K562 (cell line): ENCODE measurements around the gene MTIF3. TPM values are rescaled to one million over a fixed set of nuclear protein-coding genes. Genes with fewer than 3 reads are reported as not detected.
A peak's percentile ranks its signal among the peaks of the same experiment; 100 is the strongest.

Experiments
- ATAC-seq: fragments of 200-7000 bp; cut with Tn5 transposase; 3 replicates; pipeline ENCODE4 v1.9.1; 2020; ENCODE audit warnings: moderate library complexity
- Bru-seq: library from RNA; stranded (reverse); fragments of 400-500 nt; gene quantifications from one replicate; lab custom pipeline; 2021; lab: Mats Ljungman, UMichigan
- BruChase-seq, 2 experiments: library from RNA; stranded (reverse); fragments of 400-500 nt; gene quantifications; one replicate each; lab custom pipeline; 2021; lab: Mats Ljungman, UMichigan
- BruUV-seq: library from RNA; stranded (reverse); fragments of 400-500 nt; replicated peaks from 2 replicates; lab custom pipeline; 2021; lab: Mats Ljungman, UMichigan
- CTCF ChIA-PET: fragments of 300-600 bp; formaldehyde crosslinking; extraction: SDS; loops from one replicate; lab custom pipeline; 2021; ENCODE audit warnings: low intra/inter-chr PET ratio; lab: Yijun Ruan, JAX
- POLR2A ChIA-PET: fragments of 300-600, 350-650 bp; sonication (Branson Sonifier 250); formaldehyde crosslinking; extraction: SDS; loops from one replicate; lab custom pipeline; 2021; ENCODE audit warnings: antibody characterized with exemption, inconsistent platforms; lab: Yijun Ruan, JAX
- DNase-seq, 4 experiments: peaks; one replicate each; pipeline versions ENCODE4 v3.0.0 to v3.0.0-alpha.2; 2011 to 2018; ENCODE audit warnings: low spot score in 3 of 4, mixed read lengths in 3 of 4; ENCODE audit errors: extremely low read depth in 1 of 4
- FAIRE-seq: peaks from 2 replicates; lab custom pipeline; 2011; peaks lifted over from hg19 to GRCh38; lab: Jason Lieb, UNC
- H2AFZ ChIP-seq: 2 replicates; pipeline ENCODE4 v1.6.0; 2011; ENCODE audit warnings: low read depth, low read length, control low read depth, inconsistent platforms
- H3K27ac ChIP-seq: fragments of 200-600 bp; 3 replicates; pipeline ENCODE4 v1.8.0; 2011; ENCODE audit warnings: low read depth, mild to moderate bottlenecking, control low read depth, inconsistent platforms, low read length, moderate library complexity, mixed read lengths; ENCODE audit errors: extremely low read depth
- H3K27me3 ChIP-seq, 2 experiments: fragments of 300-600 bp in 1 of 2; 2 replicates in 1 of 2; 3 replicates in 1 of 2; pipeline versions ENCODE4 v1.6.0 to v1.8.0; 2011; ENCODE audit warnings: inconsistent platforms in 2 of 2, low read length in 2 of 2, mild to moderate bottlenecking in 1 of 2, mixed read lengths in 1 of 2, moderate library complexity in 1 of 2; ENCODE audit not compliant: control insufficient read depth in 2 of 2, insufficient read depth in 2 of 2
- H3K36me3 ChIP-seq: fragments of 300-600 bp; 3 replicates; pipeline ENCODE4 v1.8.0; 2011; ENCODE audit warnings: mild to moderate bottlenecking, low read length, inconsistent platforms; ENCODE audit not compliant: control insufficient read depth, insufficient read depth
- H3K4me1 ChIP-seq, 2 experiments: fragments of 200-600 bp in 1 of 2; replicated peaks in 1 of 2; 2 replicates in 1 of 2; 3 replicates in 1 of 2; pipeline versions ENCODE4 v1.5.1 to v1.8.0; 2011; ENCODE audit warnings: inconsistent platforms in 2 of 2, low read length in 2 of 2, mild to moderate bottlenecking in 1 of 2, mixed read lengths in 1 of 2, moderate library complexity in 1 of 2; ENCODE audit not compliant: control insufficient read depth in 2 of 2, insufficient read depth in 2 of 2
- H3K4me2 ChIP-seq: 2 replicates; pipeline ENCODE4 v1.6.1; 2011; ENCODE audit warnings: low read length, control low read depth, inconsistent platforms, mixed read lengths; ENCODE audit not compliant: insufficient read depth
- H3K4me3 ChIP-seq: fragments of 200-600 bp; sonication (generic), shearing (Covaris generic); 2 replicates; pipeline ENCODE4 v1.5.1; 2016; ENCODE audit warnings: control low read depth, inconsistent platforms
- H3K79me2 ChIP-seq: fragments of 200-600 bp; 3 replicates; pipeline ENCODE4 v1.8.0; 2011; ENCODE audit warnings: low read length, inconsistent platforms; ENCODE audit not compliant: control insufficient read depth, insufficient read depth
- H3K9ac ChIP-seq, 2 experiments: 2 replicates each; pipeline versions ENCODE4 v1.6.0 to v1.6.1; 2011; ENCODE audit warnings: low read depth in 2 of 2, low read length in 2 of 2, control low read depth in 1 of 2, inconsistent platforms in 1 of 2, mild to moderate bottlenecking in 1 of 2, mixed read lengths in 1 of 2; ENCODE audit not compliant: insufficient read depth in 1 of 2
- H3K9me1 ChIP-seq: one replicate; pipeline ENCODE4 v1.6.0; 2011; ENCODE audit warnings: inconsistent platforms, mild to moderate bottlenecking, low read length, moderate library complexity; ENCODE audit not compliant: control insufficient read depth, insufficient read depth
- H3K9me3 ChIP-seq: replicated peaks from 2 replicates; pipeline ENCODE4 v1.5.1; 2011; ENCODE audit warnings: low read depth, low read length, inconsistent platforms; ENCODE audit not compliant: control insufficient read depth, insufficient read depth
- H4K20me1 ChIP-seq: replicated peaks from 2 replicates; pipeline ENCODE4 v1.6.1; 2011; ENCODE audit warnings: low read length, inconsistent platforms, mixed read lengths; ENCODE audit not compliant: control insufficient read depth, insufficient read depth
- CCNT2 ChIP-seq: IDR thresholded peaks from 2 replicates; pipeline ENCODE4 v1.6.1; 2011; ENCODE audit warnings: borderline replicate concordance, low read depth, mild to moderate bottlenecking, moderate library complexity, mixed read lengths, low read length; ENCODE audit not compliant: insufficient read length; ENCODE audit errors: extremely low read depth
- ELF4 ChIP-seq: fragments of 450-650 bp; formaldehyde crosslinking; IDR thresholded peaks from 2 replicates; pipeline ENCODE4 v1.4.0; 2022; ENCODE audit warnings: missing genetic modification characterization
- GATAD2A ChIP-seq: fragments of 450-650 bp; IDR thresholded peaks from 2 replicates; pipeline ENCODE4 v1.6.1; 2017
- NR2C1 ChIP-seq, 2 experiments: fragments of 450-650 bp; IDR thresholded peaks; 2 replicates each; pipeline ENCODE4 v1.6.1; 2017; ENCODE audit warnings: mild to moderate bottlenecking in 2 of 2, antibody characterized with exemption in 1 of 2, inconsistent platforms in 1 of 2, missing compliant biosample characterization in 1 of 2, missing genetic modification characterization in 1 of 2
- POLR3G ChIP-seq: IDR thresholded peaks from 2 replicates; pipeline ENCODE4 v1.6.1; 2011; ENCODE audit not compliant: insufficient read length, insufficient replicate concordance; ENCODE audit errors: extremely low read depth
- RBM15 ChIP-seq: fragments of 200-400 bp; formaldehyde crosslinking; IDR thresholded peaks from 2 replicates; pipeline ENCODE4 v1.6.1; 2018; ENCODE audit warnings: mild to moderate bottlenecking, low read length, moderate library complexity; ENCODE audit not compliant: insufficient read depth
- RFX1 ChIP-seq: fragments of 450-650 bp; IDR thresholded peaks from 2 replicates; pipeline ENCODE4 v1.6.1; 2016; ENCODE audit warnings: mild to moderate bottlenecking, moderate library complexity
- SLC30A9 ChIP-seq: fragments of 250-450 bp; sonication (Bioruptor Pico); IDR thresholded peaks from 2 replicates; pipeline ENCODE4 v1.8.0; 2022; ENCODE audit warnings: mild to moderate bottlenecking, moderate library complexity
- ZKSCAN8 ChIP-seq: fragments of 200-800 bp; sonication (Bioruptor generic); IDR thresholded peaks from 2 replicates; pipeline ENCODE4 v1.6.1; 2016; ENCODE audit warnings: missing genetic modification characterization, missing compliant biosample characterization
- WGBS: fragments of 100-300 bp; shearing (Covaris generic); methylation state at CpG from one replicate; pipeline ENCODE4 v1.1.6; 2016; ENCODE audit warnings: low coverage, mixed read lengths; ENCODE audit not compliant: insufficient coverage; ENCODE audit errors: missing lambda C conversion rate; 5-methylcytosine and 5-hydroxymethylcytosine counted together
- in situ Hi-C: fragments of 300-500 bp; cut with MboI; formaldehyde crosslinking; loops from 4 replicates; pipeline ENCODE4 v1.15.0; 2018; ENCODE audit warnings: inconsistent platforms, mixed read lengths
- intact Hi-C: fragments of 100-400 bp; cut with micrococcal nuclease; formaldehyde crosslinking; loops from 2 replicates; pipeline ENCODE4 v1.14.2; 2022
- long read RNA-seq, 3 experiments: library from polyadenylated mRNA in 2 of 3; library from RNA in 1 of 3; unstranded in 2 of 3; stranded (forward) in 1 of 3; transcript quantifications; one replicate each; pipeline ENCODE4 v2.0.0, GENCODE V29; 2019 to 2022
- polyA minus RNA-seq, 3 experiments: library from RNA; depleted of rRNA, polyadenylated mRNA; stranded (reverse); fragments of >200 nt; gene quantifications; 2 replicates each; pipeline ENCODE4 v1.2.3, GENCODE V29; 2011
- polyA plus RNA-seq, 8 experiments: library from polyadenylated mRNA; depleted of rRNA in 4 of 8; stranded (reverse) in 5 of 8; unstranded in 3 of 8; fragments of >200 nt; fragmentation: Nextera tagmentation in 2 of 8; fragmentation: Illumina TruSeq in 1 of 8; extraction: Ambion mirVana in 2 of 8; extraction: Trizol in 1 of 8; gene quantifications; 2 replicates each; pipeline versions ENCODE4 v1.2.1 to v1.2.3, GENCODE V29; 2011 to 2014; ENCODE audit warnings: inconsistent platforms in 1 of 8, missing spikeins in 1 of 8
- total RNA-seq, 7 experiments: library from RNA; depleted of rRNA in 6 of 7; stranded (reverse); fragments of >200 nt in 6 of 7; fragmentation: Illumina TruSeq in 2 of 7; extraction: Trizol in 2 of 7; gene quantifications; 2 replicates each; pipeline versions ENCODE4 v1.2.1 to v1.2.3, GENCODE V29; 2011 to 2021; ENCODE audit warnings: low replicate concordance in 1 of 7
- TF ChIP-seq, protein P1 (sequence below): fragments of 450-650 bp; formaldehyde crosslinking; IDR thresholded peaks from 2 replicates; pipeline ENCODE4 v1.4.0; 2020; ENCODE audit warnings: mild to moderate bottlenecking
- TF ChIP-seq, protein P2 (sequence below): IDR thresholded peaks from 2 replicates; pipeline ENCODE4 v1.6.1; 2016; ENCODE audit warnings: missing genetic modification characterization, missing compliant biosample characterization

The MTIF3 gene, protein sequence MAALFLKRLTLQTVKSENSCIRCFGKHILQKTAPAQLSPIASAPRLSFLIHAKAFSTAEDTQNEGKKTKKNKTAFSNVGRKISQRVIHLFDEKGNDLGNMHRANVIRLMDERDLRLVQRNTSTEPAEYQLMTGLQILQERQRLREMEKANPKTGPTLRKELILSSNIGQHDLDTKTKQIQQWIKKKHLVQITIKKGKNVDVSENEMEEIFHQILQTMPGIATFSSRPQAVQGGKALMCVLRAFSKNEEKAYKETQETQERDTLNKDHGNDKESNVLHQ
- total RNA-seq (2011; cell fraction: chromatin; rRNA removed; ENCODE audit: low replicate concordance), result 9.9 and 21.4 TPM in 2 replicates
- 6.2 and 8.7 TPM in 2 replicates for total RNA-seq (2011; cell fraction: nucleolus; rRNA removed)
- total RNA-seq (2011; cell fraction: nucleoplasm; rRNA removed), result 13.3 and 17.4 TPM in 2 replicates
- total RNA-seq (2014; rRNA removed), result 34.6 and 46.1 TPM in 2 replicates
- 43.9 and 53.6 TPM in 2 replicates for total RNA-seq (2014; rRNA removed; fragmentation: Illumina TruSeq; extraction: Trizol)
- 41.2 and 44.4 TPM in 2 replicates for total RNA-seq (2015; rRNA removed; fragmentation: Illumina TruSeq; extraction: Trizol)
- 20.4 and 23.5 TPM in 2 replicates for total RNA-seq (2021)
- 35.9 and 40.8 TPM in 2 replicates for polyA plus RNA-seq (2011; rRNA removed)
- polyA plus RNA-seq (2011; cell fraction: cytosol; rRNA removed), result 20.1 and 34.4 TPM in 2 replicates
- polyA plus RNA-seq (2011; cell fraction: nucleus; rRNA removed), result 13.5 and 20.6 TPM in 2 replicates
- 31.5 and 40.7 TPM in 2 replicates for polyA plus RNA-seq (2012)
- 58.1 and 73.6 TPM in 2 replicates for polyA plus RNA-seq (2014; fragmentation: Illumina TruSeq; extraction: Trizol)
- polyA plus RNA-seq (2014; fragmentation: Nextera tagmentation; extraction: Ambion mirVana), result 10 to 100 TPM; 62.0 to 71.2 TPM
- polyA plus RNA-seq (2014; rRNA removed), result 45.2 and 47.5 TPM in 2 replicates
- 23.6 and 32.2 TPM in 2 replicates for polyA minus RNA-seq (2011; rRNA and poly(A)+ RNA removed)
- polyA minus RNA-seq (2011; cell fraction: cytosol; rRNA and poly(A)+ RNA removed), result 8.9 and 11.3 TPM in 2 replicates
- 7.8 and 16.4 TPM in 2 replicates for polyA minus RNA-seq (2011; cell fraction: nucleus; rRNA and poly(A)+ RNA removed)
- percentile 70 among the genes with signal in this experiment for Bru-seq, nascent RNA
- percentile 72 among the genes with signal in this experiment for BruChase-seq, experiment 1, labeled RNA remaining after a 2-hour chase
- percentile 75 among the genes with signal in this experiment for BruChase-seq, experiment 2, labeled RNA remaining after a 6-hour chase
- long read RNA-seq, experiment 1, transcript MTIF3-202 (5 exons, 1,005 nt), result major isoform, 12 of 42 reads
- long read RNA-seq, experiment 1, partial matches to known transcripts, result 7 of 42 reads
- long read RNA-seq, experiment 1, other reads (novel, unspliced or antisense), result 19 of 42 reads
- long read RNA-seq, experiment 2, transcript MTIF3-202 (5 exons, 1,005 nt), result major isoform, 20 of 39 reads
- long read RNA-seq, experiment 2, partial matches to known transcripts, result 4 of 39 reads
- long read RNA-seq, experiment 2, other reads (novel, unspliced or antisense), result 13 of 39 reads
- long read RNA-seq, experiment 3, partial matches to known transcripts, result 10 of 17 reads
- long read RNA-seq, experiment 3, other reads (novel, unspliced or antisense), result 1 of 17 reads

- intact Hi-C loops (loop anchor here (2.0 kb wide), 1 partner anchor 25 kb away; the partner anchor contains the start of gene GTF3A), in situ Hi-C loops (no loop called here)
- under 1% methylated on average over 44 of the region's 81 CpGs for WGBS
- H2AFZ ChIP-seq, result peak within 1 kb of the TSS; percentile 98
- H3K9ac ChIP-seq, result peak within 1 kb of the TSS; percentile 94
- POLR2A ChIA-PET, result interaction anchor here (2.1 kb wide), 1 partner anchor 24 kb away, joined by 16 read pairs; no protein-coding TSS in a partner anchor
- CTCF ChIA-PET, result no interaction called here
- DNase-seq (peak; percentile 78 to 94 (median 85)), FAIRE-seq (peak; percentile 96), ATAC-seq (peak; percentile 93)
- peak within 1 kb of the TSS; percentile 88 for H3K4me2 ChIP-seq
- H3K36me3 ChIP-seq, result no peaks in the 10 kb centered on the region
- peak within 1 kb of the TSS; percentile 97 for H3K27ac ChIP-seq
- peak within 1 kb of the TSS; percentile 93 for H3K4me3 ChIP-seq
- no peaks in the 10 kb centered on the region for H3K9me1 ChIP-seq
- BruUV-seq, result no TSS peak
- H3K27me3 ChIP-seq, result no peaks in the 10 kb centered on the region
- H3K79me2 ChIP-seq, result peaks cover 34% of the 10 kb centered on the region
- no peaks in the 10 kb centered on the region for H3K9me3 ChIP-seq
- no peaks in the 10 kb centered on the region for H4K20me1 ChIP-seq
- peaks cover 3 to 10% of the 10 kb centered on the region in 2 experiments; a peak in 2 of 5 replicates for H3K4me1 ChIP-seq
- TF ChIP-seq POLR3G, result no peak
- TF ChIP-seq, protein P1, sequence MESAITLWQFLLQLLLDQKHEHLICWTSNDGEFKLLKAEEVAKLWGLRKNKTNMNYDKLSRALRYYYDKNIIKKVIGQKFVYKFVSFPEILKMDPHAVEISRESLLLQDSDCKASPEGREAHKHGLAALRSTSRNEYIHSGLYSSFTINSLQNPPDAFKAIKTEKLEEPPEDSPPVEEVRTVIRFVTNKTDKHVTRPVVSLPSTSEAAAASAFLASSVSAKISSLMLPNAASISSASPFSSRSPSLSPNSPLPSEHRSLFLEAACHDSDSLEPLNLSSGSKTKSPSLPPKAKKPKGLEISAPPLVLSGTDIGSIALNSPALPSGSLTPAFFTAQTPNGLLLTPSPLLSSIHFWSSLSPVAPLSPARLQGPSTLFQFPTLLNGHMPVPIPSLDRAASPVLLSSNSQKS (CRISPR knock-in tag), result no peak
- TF ChIP-seq, protein P2, sequence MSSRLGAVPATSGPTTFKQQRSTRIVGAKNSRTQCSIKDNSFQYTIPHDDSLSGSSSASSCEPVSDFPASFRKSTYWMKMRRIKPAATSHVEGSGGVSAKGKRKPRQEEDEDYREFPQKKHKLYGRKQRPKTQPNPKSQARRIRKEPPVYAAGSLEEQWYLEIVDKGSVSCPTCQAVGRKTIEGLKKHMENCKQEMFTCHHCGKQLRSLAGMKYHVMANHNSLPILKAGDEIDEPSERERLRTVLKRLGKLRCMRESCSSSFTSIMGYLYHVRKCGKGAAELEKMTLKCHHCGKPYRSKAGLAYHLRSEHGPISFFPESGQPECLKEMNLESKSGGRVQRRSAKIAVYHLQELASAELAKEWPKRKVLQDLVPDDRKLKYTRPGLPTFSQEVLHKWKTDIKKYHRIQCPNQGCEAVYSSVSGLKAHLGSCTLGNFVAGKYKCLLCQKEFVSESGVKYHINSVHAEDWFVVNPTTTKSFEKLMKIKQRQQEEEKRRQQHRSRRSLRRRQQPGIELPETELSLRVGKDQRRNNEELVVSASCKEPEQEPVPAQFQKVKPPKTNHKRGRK (tag), result no peak
- TF ChIP-seq RFX1, result no peak
- peak; percentile 35 for TF ChIP-seq CCNT2
- no peak for TF ChIP-seq RBM15
- TF ChIP-seq ZKSCAN8 (CRISPR knock-in tag), result no peak
- TF ChIP-seq ELF4 (CRISPR knock-in tag), result 0 out of 2 replicates have a peak, but pooled peaks have one; percentile 32
- TF ChIP-seq SLC30A9 (CRISPR knock-in tag), result no peak
- TF ChIP-seq GATAD2A, result no peak
- peak; percentile 48 for TF ChIP-seq NR2C1 (IDR thresholded peaks at IDR 0.05)
- 0 out of 2 replicates have a peak, but pooled peaks have one; percentile 25 for TF ChIP-seq NR2C1 (tag; IDR thresholded peaks at IDR 0.05)
These were observed at the start of gene MTIF3 for GRCh38 chr13:27449936-27450828. Gene MTIF3 (minus strand): TSS chr13:27450564. CDS start chr13:27440448, 10,116 bp downstream.
